ENCODE results near the gene DCAKD.

Gene DCAKD

GRCh38 chr17:45046537-45047125, 4.8 kb downstream of the DCAKD start:
- DNase-seq (ENCODE audit: low read depth, low spot score): no peak
- Histone ChIP-seq H3K36me3 (ENCODE audit: control insufficient read depth, insufficient read depth, low read length) (no peaks in the 10 kb centered on the region; the same call in 1 of the 2 replicates), H3K27me3 (ENCODE audit: control insufficient read depth, insufficient read depth, low read length) (no peaks in the 10 kb centered on the region), H3K27ac (ENCODE audit: low read length) (no peak overlapping the region), H3K4me1 (ENCODE audit: control insufficient read depth, insufficient read depth, low read length) (peaks cover 5% of the 10 kb centered on the region; the same call in 1 of the 2 replicates), H3K9me3 (ENCODE audit: control insufficient read depth, insufficient read depth, low read length) (no peaks in the 10 kb centered on the region), H3K4me3 (ENCODE audit: low read length) (no peak overlapping the region)
- no CpG with 5 or more reads among the region's 9 CpGs for WGBS (ENCODE audit: insufficient coverage, insufficient read length)

GRCh38 chr17:45043813-45044540, 7.5 kb downstream of the DCAKD start:
- no peak for DNase-seq (ENCODE audit: low read depth, low spot score)

DNA sequence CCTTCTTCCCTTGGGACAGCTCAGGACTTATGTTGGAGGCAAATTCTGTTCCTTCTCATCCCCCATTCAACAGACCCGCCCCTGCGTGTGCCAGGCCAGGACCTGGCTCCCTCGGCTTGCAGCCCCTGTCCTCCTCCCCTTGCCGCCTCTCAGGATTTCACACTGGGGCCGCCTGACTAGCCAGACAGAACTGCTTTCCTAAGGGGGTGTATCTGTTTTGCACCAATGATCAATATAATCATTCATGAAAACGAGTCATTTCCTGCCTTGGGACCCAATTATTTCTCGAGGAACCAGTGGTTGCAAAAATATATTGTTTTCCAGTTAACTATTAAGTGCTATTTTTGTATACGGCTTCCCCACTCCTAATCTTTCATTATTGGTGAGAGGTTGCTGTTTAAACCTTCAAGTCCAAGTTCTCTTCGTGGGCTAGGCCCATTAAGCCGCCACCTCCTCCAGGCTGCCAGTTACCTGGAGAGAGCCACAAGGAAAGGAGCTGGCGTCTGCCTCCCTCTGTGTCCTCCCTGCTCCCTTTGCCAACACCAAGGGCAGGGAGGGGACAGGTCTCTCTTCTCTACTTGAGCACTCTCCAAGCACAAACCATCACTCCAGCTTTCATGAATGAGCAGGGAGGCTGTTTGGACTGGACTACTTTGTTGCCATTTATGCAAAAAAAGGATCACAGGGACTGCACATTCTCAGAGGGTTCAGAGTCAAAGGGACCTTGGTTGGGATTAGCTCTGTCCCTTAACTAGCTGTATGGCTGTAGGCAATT, 8.9 kb downstream of the DCAKD start:
- Histone ChIP-seq H3K27ac (ENCODE audit: low read length) (no peak overlapping the region), H3K4me1 (ENCODE audit: control insufficient read depth, insufficient read depth, low read length) (peaks cover 6% of the 10 kb centered on the region; the same call in 1 of the 2 replicates), H3K36me3 (ENCODE audit: control insufficient read depth, insufficient read depth, low read length) (no peaks in the 10 kb centered on the region; the same call in 1 of the 2 replicates), H3K9me3 (ENCODE audit: control insufficient read depth, insufficient read depth, low read length) (no peaks in the 10 kb centered on the region), H3K4me3 (ENCODE audit: low read length) (no peak overlapping the region), H3K27me3 (ENCODE audit: control insufficient read depth, insufficient read depth, low read length) (no peaks in the 10 kb centered on the region)
- no CpG with 5 or more reads among the region's 11 CpGs for WGBS (ENCODE audit: insufficient coverage, insufficient read length)
- no peak for DNase-seq (ENCODE audit: low read depth, low spot score)

More at GRCh38 chr17:45043813-45044540, 7.5 kb downstream of the DCAKD start:
- no peak overlapping the region for H3K4me3 ChIP-seq (ENCODE audit: low read length)
- H3K9me3 ChIP-seq (ENCODE audit: control insufficient read depth, insufficient read depth, low read length): no peaks in the 10 kb centered on the region
- no peaks in the 10 kb centered on the region; the same call in 1 of the 2 replicates for H3K36me3 ChIP-seq (ENCODE audit: control insufficient read depth, insufficient read depth, low read length)
- H3K4me1 ChIP-seq (ENCODE audit: control insufficient read depth, insufficient read depth, low read length): peaks cover 6% of the 10 kb centered on the region; the same call in 1 of the 2 replicates
- no peak overlapping the region for H3K27ac ChIP-seq (ENCODE audit: low read length)
- no CpG with 5 or more reads among the region's 18 CpGs for WGBS (ENCODE audit: insufficient coverage, insufficient read length)
- H3K27me3 ChIP-seq (ENCODE audit: control insufficient read depth, insufficient read depth, low read length): no peaks in the 10 kb centered on the region

- H3K9me3 ChIP-seq (ENCODE audit: control insufficient read depth, insufficient read depth, low read length): no peaks in the 10 kb centered on the region
- peaks cover 5% of the 10 kb centered on the region; the same call in 1 of the 2 replicates for H3K4me1 ChIP-seq (ENCODE audit: control insufficient read depth, insufficient read depth, low read length)
- no peak for DNase-seq (ENCODE audit: low read depth, low spot score)
- H3K36me3 ChIP-seq (ENCODE audit: control insufficient read depth, insufficient read depth, low read length): no peaks in the 10 kb centered on the region; the same call in 1 of the 2 replicates
- WGBS (ENCODE audit: insufficient coverage, insufficient read length): no CpG with 5 or more reads among the region's 4 CpGs
- H3K4me3 ChIP-seq (ENCODE audit: low read length): no peak overlapping the region
- H3K27me3 ChIP-seq (ENCODE audit: control insufficient read depth, insufficient read depth, low read length): no peaks in the 10 kb centered on the region
- no peak overlapping the region for H3K27ac ChIP-seq (ENCODE audit: low read length)
These were observed 11.0 kb downstream of the DCAKD start for GRCh38 chr17:45040459-45040858.

GRCh38 chr17:45038728-45039634, 12.5 kb downstream of the DCAKD start:
- Histone ChIP-seq H3K9me3 (ENCODE audit: control insufficient read depth, insufficient read depth, low read length) (no peaks in the 10 kb centered on the region), H3K27me3 (ENCODE audit: control insufficient read depth, insufficient read depth, low read length) (no peaks in the 10 kb centered on the region), H3K4me3 (ENCODE audit: low read length) (no peak overlapping the region), H3K27ac (ENCODE audit: low read length) (no peak overlapping the region), H3K36me3 (ENCODE audit: control insufficient read depth, insufficient read depth, low read length) (no peaks in the 10 kb centered on the region; the same call in 1 of the 2 replicates), H3K4me1 (ENCODE audit: control insufficient read depth, insufficient read depth, low read length) (peaks cover 4% of the 10 kb centered on the region; the same call in 1 of the 2 replicates)
- no peak for DNase-seq (ENCODE audit: low read depth, low spot score)
- no CpG with 5 or more reads among the region's 13 CpGs for WGBS (ENCODE audit: insufficient coverage, insufficient read length)

DNA sequence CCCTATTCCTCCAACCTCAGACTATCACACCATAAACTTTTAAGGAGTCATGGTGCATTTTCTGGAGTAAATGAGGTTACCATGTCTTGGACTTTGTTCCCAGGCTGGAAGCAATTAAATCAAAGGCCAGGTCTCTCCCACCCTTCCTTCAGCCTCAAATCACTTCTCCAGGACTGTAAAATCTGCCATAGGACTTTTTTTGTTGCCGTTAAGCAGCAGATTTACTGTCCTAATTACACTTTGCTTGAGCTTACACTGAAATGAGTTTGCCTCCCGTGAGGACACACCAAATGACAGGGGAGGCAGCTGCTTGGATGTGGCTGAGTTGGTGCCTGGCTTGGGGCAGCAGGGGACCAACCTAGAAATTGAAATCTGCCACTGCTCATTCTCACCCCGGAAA, 14.7 kb downstream of the DCAKD start:
- Histone ChIP-seq H3K36me3 (ENCODE audit: control insufficient read depth, insufficient read depth, low read length) (peaks cover 8% of the 10 kb centered on the region), H3K9me3 (ENCODE audit: control insufficient read depth, insufficient read depth, low read length) (no peaks in the 10 kb centered on the region), H3K27ac (ENCODE audit: low read length) (no peak overlapping the region), H3K27me3 (ENCODE audit: control insufficient read depth, insufficient read depth, low read length) (no peaks in the 10 kb centered on the region), H3K4me1 (ENCODE audit: control insufficient read depth, insufficient read depth, low read length) (0 out of 2 replicates have a peak, but pooled peaks cover 1% of the 10 kb centered on the region), H3K4me3 (ENCODE audit: low read length) (no peak overlapping the region)
- no peak for DNase-seq (ENCODE audit: low read depth, low spot score)
- WGBS (ENCODE audit: insufficient coverage, insufficient read length): no CpG with 5 or more reads among the region's 3 CpGs

DNA sequence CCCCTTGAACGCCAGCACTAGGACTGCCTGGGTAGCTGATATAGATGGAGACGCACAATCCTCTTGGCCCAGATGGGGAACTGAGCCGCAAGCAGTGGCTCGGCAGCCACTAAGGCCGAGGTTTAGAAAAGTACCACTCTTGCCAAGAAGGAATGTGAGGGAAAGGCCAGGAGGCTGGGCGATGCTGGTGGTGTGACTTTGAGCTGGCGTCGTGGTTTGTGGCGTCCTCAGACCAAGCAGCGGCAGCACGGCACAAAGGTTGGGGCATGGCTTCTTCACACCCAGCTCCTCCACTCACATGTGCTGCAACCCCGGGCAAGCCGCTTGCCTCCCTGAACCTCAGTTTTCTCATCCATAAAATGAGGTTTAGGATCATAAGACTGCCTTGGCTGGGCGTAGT, 15.6 kb downstream of the DCAKD start:
- Histone ChIP-seq H3K27ac (ENCODE audit: low read length) (no peak overlapping the region), H3K9me3 (ENCODE audit: control insufficient read depth, insufficient read depth, low read length) (no peaks in the 10 kb centered on the region), H3K27me3 (ENCODE audit: control insufficient read depth, insufficient read depth, low read length) (no peaks in the 10 kb centered on the region), H3K4me1 (ENCODE audit: control insufficient read depth, insufficient read depth, low read length) (0 out of 2 replicates have a peak, but pooled peaks cover under 1% of the 10 kb centered on the region), H3K36me3 (ENCODE audit: control insufficient read depth, insufficient read depth, low read length) (peaks cover 9% of the 10 kb centered on the region), H3K4me3 (ENCODE audit: low read length) (no peak overlapping the region)
- DNase-seq (ENCODE audit: low read depth, low spot score): no peak
- no CpG with 5 or more reads among the region's 14 CpGs for WGBS (ENCODE audit: insufficient coverage, insufficient read length)

DNA sequence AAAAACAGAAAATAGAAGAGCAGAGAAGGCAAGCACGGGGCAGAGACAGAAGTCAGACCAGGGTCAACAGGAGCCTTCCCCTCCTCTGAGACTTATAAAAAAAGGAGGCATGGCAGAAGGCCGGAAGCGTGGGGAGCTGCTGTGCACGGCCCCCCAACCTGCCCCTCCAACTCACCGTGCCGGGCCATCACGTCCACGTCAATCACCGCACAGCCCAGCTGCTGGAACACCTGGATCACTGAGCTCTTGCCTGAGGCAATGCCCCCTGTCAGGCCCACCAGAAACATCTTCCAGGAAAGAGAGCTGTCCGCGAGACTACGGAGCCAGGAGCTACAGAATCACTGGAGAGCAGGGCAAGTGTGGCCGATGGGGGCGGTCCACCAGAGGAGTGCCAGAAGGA, 16.8 kb downstream of the DCAKD start:
- Histone ChIP-seq H3K27ac (ENCODE audit: low read length) (no peak overlapping the region), H3K36me3 (ENCODE audit: control insufficient read depth, insufficient read depth, low read length) (peaks cover 15% of the 10 kb centered on the region), H3K4me3 (ENCODE audit: low read length) (no peak overlapping the region), H3K27me3 (ENCODE audit: control insufficient read depth, insufficient read depth, low read length) (no peaks in the 10 kb centered on the region), H3K4me1 (ENCODE audit: control insufficient read depth, insufficient read depth, low read length) (no peaks in the 10 kb centered on the region), H3K9me3 (ENCODE audit: control insufficient read depth, insufficient read depth, low read length) (no peaks in the 10 kb centered on the region)
- DNase-seq (ENCODE audit: low read depth, low spot score): no peak
- no CpG with 5 or more reads among the region's 14 CpGs for WGBS (ENCODE audit: insufficient coverage, insufficient read length)

DNA sequence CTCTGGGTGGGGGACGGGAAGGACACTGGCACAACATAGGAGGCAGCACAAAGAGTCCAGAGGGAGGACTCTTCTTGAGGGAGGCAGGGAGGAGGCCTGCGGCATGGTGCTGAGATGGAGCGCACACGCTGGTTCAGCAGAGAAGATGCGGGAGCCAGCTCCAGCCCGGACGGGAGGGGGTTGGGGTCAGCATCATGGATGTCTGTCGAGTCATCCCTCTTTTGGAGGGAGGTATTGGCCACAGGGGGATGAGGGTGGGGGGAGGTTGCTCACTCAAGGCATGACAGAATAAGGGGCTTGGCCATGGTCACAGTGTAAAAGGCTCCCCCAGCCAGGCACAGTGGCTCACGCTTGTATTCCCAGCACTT, 19.3 kb downstream of the DCAKD start:
- no peaks in the 10 kb centered on the region for H3K9me3 ChIP-seq (ENCODE audit: control insufficient read depth, insufficient read depth, low read length)
- WGBS (ENCODE audit: insufficient coverage, insufficient read length): no CpG with 5 or more reads among the region's 9 CpGs
- no peak overlapping the region for H3K4me3 ChIP-seq (ENCODE audit: low read length)
- H3K27ac ChIP-seq (ENCODE audit: low read length): no peak overlapping the region
- no peaks in the 10 kb centered on the region for H3K27me3 ChIP-seq (ENCODE audit: control insufficient read depth, insufficient read depth, low read length)
- DNase-seq (ENCODE audit: low read depth, low spot score): no peak
- H3K4me1 ChIP-seq (ENCODE audit: control insufficient read depth, insufficient read depth, low read length): no peaks in the 10 kb centered on the region
- peaks cover 15% of the 10 kb centered on the region for H3K36me3 ChIP-seq (ENCODE audit: control insufficient read depth, insufficient read depth, low read length)
